ENCODE measurements around the gene LTBP4. TPM values are rescaled to one million over a fixed set of nuclear protein-coding genes. Genes with fewer than 3 reads are reported as not detected.
A peak's percentile ranks its signal among the peaks of the same experiment; 100 is the strongest.

LTBP4 gene
- total and polyA plus RNA-seq, 2 experiments from 2014 or later = 158 to 203 TPM

GRCh38 chr19:40575326-40575725 lies 25.8 kb upstream of the LTBP4 start:
- no peaks in the 10 kb centered on the region for H3K4me1 ChIP-seq (ENCODE audit: low read depth)
- no peak overlapping the region for H3K4me3 ChIP-seq
- TF ChIP-seq CTCF (IDR thresholded peaks at IDR 0.05; ENCODE audit: low read depth, low read length) = no peak
- no peaks in the 10 kb centered on the region for H3K36me3 ChIP-seq
- H3K9me3 ChIP-seq (ENCODE audit: low read depth) = no peaks in the 10 kb centered on the region
- DNase-seq (ENCODE audit: low read depth in 1 of 2, low spot score in 1 of 2) = no peak
- H3K27me3 ChIP-seq = no peaks in the 10 kb centered on the region
- H3K27ac ChIP-seq = no peak overlapping the region

GRCh38 chr19:40576151-40576584 lies 25.0 kb upstream of the LTBP4 start:
- Histone ChIP-seq H3K27me3 (no peaks in the 10 kb centered on the region), H3K9me3 (ENCODE audit: low read depth) (no peaks in the 10 kb centered on the region), H3K4me3 (peak overlapping the region; percentile 90), H3K4me1 (ENCODE audit: low read depth) (no peaks in the 10 kb centered on the region), H3K36me3 (no peaks in the 10 kb centered on the region), H3K27ac (no peak overlapping the region)
- TF ChIP-seq CTCF (IDR thresholded peaks at IDR 0.05; ENCODE audit: low read depth, low read length) = no peak
- no peak for DNase-seq (ENCODE audit: low read depth in 1 of 2, low spot score in 1 of 2)

GRCh38 chr19:40576585-40577451 lies 24.4 kb upstream of the LTBP4 start, which contains the start of gene SHKBP1:
TSS of gene SHKBP1 (plus strand) at chr19:40576873. CDS start at chr19:40576900, 27 bp downstream.
- Histone ChIP-seq H3K4me1 (ENCODE audit: low read depth) (no peaks in the 10 kb centered on the region), H3K27me3 (no peaks in the 10 kb centered on the region), H3K4me3 (peak within 1 kb of the TSS; percentile 90), H3K9me3 (ENCODE audit: low read depth) (no peaks in the 10 kb centered on the region), H3K36me3 (no peaks in the 10 kb centered on the region), H3K27ac (no peak within 1 kb of the TSS)
- no peak for TF ChIP-seq CTCF (IDR thresholded peaks at IDR 0.05; ENCODE audit: low read depth, low read length)
- DNase-seq (ENCODE audit: low read depth in 1 of 2, low spot score in 1 of 2) = peak; percentile 94 to 97

GRCh38 chr19:40578442-40578908 lies 22.7 kb upstream of the LTBP4 start:
- no peaks in the 10 kb centered on the region for H3K4me1 ChIP-seq (ENCODE audit: low read depth)
- no peak overlapping the region for H3K27ac ChIP-seq
- DNase-seq (ENCODE audit: low read depth in 1 of 2, low spot score in 1 of 2) = peak in 1 of 2 donors; percentile 57
- no peaks in the 10 kb centered on the region for H3K36me3 ChIP-seq
- no peak for TF ChIP-seq CTCF (IDR thresholded peaks at IDR 0.05; ENCODE audit: low read depth, low read length)
- H3K27me3 ChIP-seq = no peaks in the 10 kb centered on the region
- H3K4me3 ChIP-seq = no peak overlapping the region
- no peaks in the 10 kb centered on the region for H3K9me3 ChIP-seq (ENCODE audit: low read depth)

GRCh38 chr19:40580619-40581018 lies 20.6 kb upstream of the LTBP4 start:
- H3K9me3 ChIP-seq (ENCODE audit: low read depth) = no peaks in the 10 kb centered on the region
- no peak overlapping the region for H3K4me3 ChIP-seq
- H3K36me3 ChIP-seq = no peaks in the 10 kb centered on the region
- TF ChIP-seq CTCF (IDR thresholded peaks at IDR 0.05; ENCODE audit: low read depth, low read length) = no peak
- no peaks in the 10 kb centered on the region for H3K27me3 ChIP-seq
- DNase-seq (ENCODE audit: low read depth in 1 of 2, low spot score in 1 of 2) = no peak
- H3K27ac ChIP-seq = no peak overlapping the region
- H3K4me1 ChIP-seq (ENCODE audit: low read depth) = no peaks in the 10 kb centered on the region
